ENCODE results near the gene CCDC102B.

Gene CCDC102B

GRCh38 chr18:68893354-68893753, 95.5 kb downstream of the CCDC102B start:
- Histone ChIP-seq H3K36me3 (ENCODE audit: insufficient read depth, low read length) (no peaks in the 10 kb centered on the region), H3K27ac (no peak overlapping the region), H3K9ac (ENCODE audit: insufficient read length) (no peak overlapping the region), H3K4me3 (no peak overlapping the region), H3K9me3 (ENCODE audit: low read depth, low read length) (no peaks in the 10 kb centered on the region)
- no peak for DNase-seq (ENCODE audit: low read depth, low spot score)
- TF ChIP-seq EZH2 (IDR thresholded peaks at IDR 0.05) (no peak), POLR2AphosphoS5 (IDR thresholded peaks at IDR 0.05; ENCODE audit: borderline replicate concordance, low read depth, low read length) (no peak), FOXP2 (optimal IDR thresholded peaks at IDR 0.05; ENCODE audit: control extremely low read depth, extremely low read length, insufficient read depth) (no peak)

- H3K27ac ChIP-seq, result no peak overlapping the region
- no peak overlapping the region for H3K4me3 ChIP-seq
- TF ChIP-seq POLR2AphosphoS5 (IDR thresholded peaks at IDR 0.05; ENCODE audit: borderline replicate concordance, low read depth, low read length), result no peak
- TF ChIP-seq FOXP2 (optimal IDR thresholded peaks at IDR 0.05; ENCODE audit: control extremely low read depth, extremely low read length, insufficient read depth), result no peak
- no peak for TF ChIP-seq EZH2 (IDR thresholded peaks at IDR 0.05)
- no peaks in the 10 kb centered on the region for H3K36me3 ChIP-seq (ENCODE audit: insufficient read depth, low read length)
- DNase-seq (ENCODE audit: low read depth, low spot score), result no peak
- no peak overlapping the region for H3K9ac ChIP-seq (ENCODE audit: insufficient read length)
- no peaks in the 10 kb centered on the region for H3K9me3 ChIP-seq (ENCODE audit: low read depth, low read length)
Measured at GRCh38 chr18:68897286-68897685, 99.4 kb downstream of the CCDC102B start.

GRCh38 chr18:68909579-68909978, 111.7 kb downstream of the CCDC102B start:
- Histone ChIP-seq H3K9me3 (ENCODE audit: low read depth, low read length) (no peaks in the 10 kb centered on the region), H3K36me3 (ENCODE audit: insufficient read depth, low read length) (no peaks in the 10 kb centered on the region), H3K4me3 (no peak overlapping the region), H3K27ac (no peak overlapping the region), H3K9ac (ENCODE audit: insufficient read length) (no peak overlapping the region)
- no peak for DNase-seq (ENCODE audit: low read depth, low spot score)
- TF ChIP-seq POLR2AphosphoS5 (IDR thresholded peaks at IDR 0.05; ENCODE audit: borderline replicate concordance, low read depth, low read length) (no peak), FOXP2 (optimal IDR thresholded peaks at IDR 0.05; ENCODE audit: control extremely low read depth, extremely low read length, insufficient read depth) (no peak)

- Histone ChIP-seq H3K36me3 (ENCODE audit: insufficient read depth, low read length) (no peaks in the 10 kb centered on the region), H3K4me3 (no peak overlapping the region), H3K27ac (no peak overlapping the region), H3K9me3 (ENCODE audit: low read depth, low read length) (no peaks in the 10 kb centered on the region), H3K9ac (ENCODE audit: insufficient read length) (no peak overlapping the region)
- TF ChIP-seq EZH2 (IDR thresholded peaks at IDR 0.05), result no peak
- TF ChIP-seq POLR2AphosphoS5 (IDR thresholded peaks at IDR 0.05; ENCODE audit: borderline replicate concordance, low read depth, low read length), result no peak
- no peak for TF ChIP-seq FOXP2 (optimal IDR thresholded peaks at IDR 0.05; ENCODE audit: control extremely low read depth, extremely low read length, insufficient read depth)
- no peak for DNase-seq (ENCODE audit: low read depth, low spot score)
Measured at GRCh38 chr18:68915061-68915460, 117.2 kb downstream of the CCDC102B start.

- Histone ChIP-seq H3K9me3 (ENCODE audit: low read depth, low read length) (no peaks in the 10 kb centered on the region), H3K27ac (no peak overlapping the region), H3K4me3 (no peak overlapping the region), H3K36me3 (ENCODE audit: insufficient read depth, low read length) (no peaks in the 10 kb centered on the region), H3K9ac (ENCODE audit: insufficient read length) (no peak overlapping the region)
- no peak for DNase-seq (ENCODE audit: low read depth, low spot score)
- no peak for TF ChIP-seq FOXP2 (optimal IDR thresholded peaks at IDR 0.05; ENCODE audit: control extremely low read depth, extremely low read length, insufficient read depth)
Measured at GRCh38 chr18:68916734-68917133, 118.9 kb downstream of the CCDC102B start.

GRCh38 chr18:68918216-68918615, 120.3 kb downstream of the CCDC102B start:
- DNase-seq (ENCODE audit: low read depth, low spot score), result no peak
- H3K9ac ChIP-seq (ENCODE audit: insufficient read length), result no peak overlapping the region
- TF ChIP-seq POLR2AphosphoS5 (IDR thresholded peaks at IDR 0.05; ENCODE audit: borderline replicate concordance, low read depth, low read length), result no peak
- no peak for TF ChIP-seq FOXP2 (optimal IDR thresholded peaks at IDR 0.05; ENCODE audit: control extremely low read depth, extremely low read length, insufficient read depth)
- TF ChIP-seq EZH2 (IDR thresholded peaks at IDR 0.05), result no peak
- H3K27ac ChIP-seq, result no peak overlapping the region
- no peaks in the 10 kb centered on the region for H3K9me3 ChIP-seq (ENCODE audit: low read depth, low read length)
- no peaks in the 10 kb centered on the region for H3K36me3 ChIP-seq (ENCODE audit: insufficient read depth, low read length)
- no peak overlapping the region for H3K4me3 ChIP-seq

- Histone ChIP-seq H3K9ac (ENCODE audit: insufficient read length) (no peak overlapping the region), H3K4me3 (no peak overlapping the region), H3K36me3 (ENCODE audit: insufficient read depth, low read length) (no peaks in the 10 kb centered on the region), H3K9me3 (ENCODE audit: low read depth, low read length) (no peaks in the 10 kb centered on the region), H3K27ac (no peak overlapping the region)
- no peak for TF ChIP-seq FOXP2 (optimal IDR thresholded peaks at IDR 0.05; ENCODE audit: control extremely low read depth, extremely low read length, insufficient read depth)
- TF ChIP-seq EZH2 (IDR thresholded peaks at IDR 0.05), result no peak
- no peak for TF ChIP-seq POLR2AphosphoS5 (IDR thresholded peaks at IDR 0.05; ENCODE audit: borderline replicate concordance, low read depth, low read length)
- DNase-seq (ENCODE audit: low read depth, low spot score), result no peak
Measured at GRCh38 chr18:68919900-68920299, 122.0 kb downstream of the CCDC102B start.

GRCh38 chr18:68922392-68922791, 124.5 kb downstream of the CCDC102B start:
- no peak for TF ChIP-seq FOXP2 (optimal IDR thresholded peaks at IDR 0.05; ENCODE audit: control extremely low read depth, extremely low read length, insufficient read depth)
- no peak for TF ChIP-seq EZH2 (IDR thresholded peaks at IDR 0.05)
- no peak for TF ChIP-seq POLR2AphosphoS5 (IDR thresholded peaks at IDR 0.05; ENCODE audit: borderline replicate concordance, low read depth, low read length)

GRCh38 chr18:68925268-68925667, 127.4 kb downstream of the CCDC102B start:
- Histone ChIP-seq H3K27ac (no peak overlapping the region), H3K9me3 (ENCODE audit: low read depth, low read length) (no peaks in the 10 kb centered on the region), H3K9ac (ENCODE audit: insufficient read length) (no peak overlapping the region), H3K4me3 (no peak overlapping the region), H3K36me3 (ENCODE audit: insufficient read depth, low read length) (no peaks in the 10 kb centered on the region)
- DNase-seq (ENCODE audit: low read depth, low spot score), result no peak
- TF ChIP-seq FOXP2 (optimal IDR thresholded peaks at IDR 0.05; ENCODE audit: control extremely low read depth, extremely low read length, insufficient read depth) (no peak), EZH2 (IDR thresholded peaks at IDR 0.05) (no peak), POLR2AphosphoS5 (IDR thresholded peaks at IDR 0.05; ENCODE audit: borderline replicate concordance, low read depth, low read length) (no peak)

More at GRCh38 chr18:68922392-68922791, 124.5 kb downstream of the CCDC102B start:
- Histone ChIP-seq H3K4me3 (no peak overlapping the region), H3K9ac (ENCODE audit: insufficient read length) (no peak overlapping the region), H3K27ac (no peak overlapping the region), H3K9me3 (ENCODE audit: low read depth, low read length) (no peaks in the 10 kb centered on the region), H3K36me3 (ENCODE audit: insufficient read depth, low read length) (no peaks in the 10 kb centered on the region)
- DNase-seq (ENCODE audit: low read depth, low spot score), result no peak

All from SK-N-MC (cell line).